Stimulated activated CD8-positive, alpha-beta memory T cell treated with anti-CD3 and anti-CD28 coated beads, Interleukin-12 subunit alpha, Interleukin-12 subunit beta, amount 100 ng/mL, for 24 hours (primary cell): Measurements from ENCODE around the gene CRB2.

Experiments
- DNase-seq: peaks from one replicate; pipeline ENCODE4 v3.0.0-alpha.2; 2020; ENCODE audit errors: extremely low read depth

The CRB2 gene

DNA sequence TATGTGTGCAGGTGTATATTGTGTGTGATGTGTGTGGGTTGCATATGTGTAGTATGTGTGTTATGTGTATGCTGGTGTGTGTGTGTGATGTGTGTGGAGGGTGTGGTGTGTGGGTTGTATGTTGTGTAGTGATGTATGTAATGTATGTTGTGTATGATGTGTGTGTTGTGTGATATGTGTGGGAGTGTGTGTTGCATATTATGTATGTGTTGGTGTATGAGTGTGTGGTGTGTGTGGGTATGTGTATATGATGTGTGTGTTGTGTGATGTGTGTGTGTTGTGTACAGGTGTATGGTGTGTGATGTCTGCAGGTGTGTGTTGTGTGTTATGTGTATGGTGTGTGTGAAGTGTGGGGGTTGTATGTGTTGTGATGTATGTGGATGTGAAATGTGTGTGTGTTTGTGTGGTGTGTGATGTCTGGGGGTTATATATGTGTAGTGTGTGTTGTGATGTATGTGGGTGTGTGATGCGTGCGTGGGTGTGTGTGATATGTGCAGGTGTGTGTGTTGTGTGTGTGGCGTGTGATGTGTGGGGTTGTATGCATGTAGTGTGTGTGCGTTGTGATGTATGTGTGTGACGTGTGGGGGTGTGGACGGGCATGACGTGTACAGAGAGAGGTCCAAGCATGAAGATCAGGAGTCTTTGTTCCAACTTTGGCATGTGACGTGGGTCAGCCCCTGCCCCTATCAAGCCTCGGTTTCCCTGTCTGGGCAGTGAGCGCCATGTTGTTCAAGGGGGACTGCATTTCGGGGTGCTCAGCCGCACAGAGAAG, 8.5 kb upstream of the CRB2 start:
- no peak for DNase-seq

DNA sequence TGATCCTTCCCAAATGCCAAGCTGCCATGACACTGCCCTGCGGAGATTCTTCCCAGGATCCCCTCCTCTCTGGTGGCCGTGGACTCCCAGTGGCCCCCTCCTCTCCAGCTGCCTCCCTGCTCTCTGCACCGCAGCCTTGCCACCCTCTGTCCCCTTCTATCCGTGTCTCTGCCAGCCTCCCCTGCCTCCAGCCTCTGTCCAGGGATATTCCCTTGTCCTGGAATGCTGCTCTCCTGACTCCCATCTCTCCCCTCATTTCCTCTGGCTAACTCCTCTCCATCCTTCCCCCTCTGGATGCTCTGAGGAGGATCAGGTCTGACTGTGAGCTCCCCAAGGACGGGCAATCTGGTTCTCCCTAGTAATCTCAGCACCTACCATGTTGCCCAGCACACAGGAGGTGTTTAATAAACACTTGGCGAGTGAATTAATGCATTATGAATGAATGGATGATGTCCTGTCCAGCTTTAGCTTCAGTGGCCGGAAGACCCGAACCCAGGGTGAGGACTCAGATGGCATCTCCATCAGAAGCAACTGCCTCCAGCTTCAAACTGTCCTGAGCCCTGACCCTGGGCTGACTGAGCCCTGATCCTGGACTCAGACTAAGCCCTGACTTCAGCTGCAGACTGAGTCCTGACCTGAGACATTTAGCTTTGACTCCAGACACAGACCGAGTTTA, 7.5 kb upstream of the CRB2 start:
- no peak for DNase-seq

DNA sequence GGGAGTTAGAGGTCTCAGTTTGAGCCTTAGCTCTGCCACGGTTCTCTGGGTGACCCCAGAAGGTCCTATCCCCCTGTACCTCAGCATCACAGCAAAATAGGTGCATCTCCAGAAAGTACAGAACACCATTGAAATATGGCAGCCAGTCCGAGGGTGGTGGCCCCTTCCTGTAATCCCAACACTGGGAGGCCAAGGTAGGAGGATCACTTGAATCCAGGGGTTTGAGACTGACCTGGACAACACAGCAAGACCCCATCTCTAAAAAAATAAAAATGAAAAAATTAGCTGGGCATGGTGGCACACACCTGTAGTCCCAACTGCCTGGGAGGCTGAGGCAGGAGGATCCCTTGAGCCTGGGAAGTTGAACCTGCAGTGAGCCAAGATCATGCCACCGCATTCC, 7.0 kb upstream of the CRB2 start:
- DNase-seq, result no peak

DNA sequence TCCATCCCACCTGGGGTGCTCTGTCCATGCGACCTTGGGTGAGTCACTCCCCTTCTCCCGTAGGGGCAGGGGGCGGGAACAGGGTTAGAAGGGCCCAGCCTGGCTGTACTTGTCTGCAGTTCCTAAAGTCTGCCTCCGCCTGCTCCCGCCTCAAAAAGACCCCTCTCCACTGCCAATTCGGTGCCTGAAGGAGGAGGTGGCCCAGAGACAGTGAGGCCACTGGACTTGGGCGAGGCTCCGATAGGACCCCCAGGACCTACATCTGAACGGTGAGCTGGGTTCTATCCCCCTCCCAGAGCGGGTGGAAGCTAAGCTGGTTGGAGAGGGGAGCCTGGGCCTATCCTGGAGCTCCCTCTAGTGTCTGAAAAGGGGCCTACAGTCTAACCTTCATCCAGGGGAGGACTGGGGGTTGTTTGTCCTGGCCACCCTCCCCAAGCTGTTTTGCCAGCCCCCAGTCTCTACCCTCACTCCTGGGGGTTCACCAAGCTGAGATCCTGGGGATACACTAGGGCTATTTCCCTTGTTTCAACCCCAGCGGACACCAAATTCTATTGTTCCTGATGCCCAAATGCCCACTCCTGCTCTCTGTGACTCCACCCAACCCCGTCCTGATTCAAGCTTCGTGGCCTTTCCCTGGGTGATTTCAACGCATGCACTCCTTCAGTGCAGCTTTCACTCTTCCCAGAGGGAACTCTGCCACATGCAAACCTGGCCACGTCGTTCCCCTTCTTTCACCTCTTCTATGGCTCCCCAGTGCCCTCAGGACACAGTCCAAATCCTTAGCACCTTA, 6.1 kb upstream of the CRB2 start:
- no peak for DNase-seq

DNA sequence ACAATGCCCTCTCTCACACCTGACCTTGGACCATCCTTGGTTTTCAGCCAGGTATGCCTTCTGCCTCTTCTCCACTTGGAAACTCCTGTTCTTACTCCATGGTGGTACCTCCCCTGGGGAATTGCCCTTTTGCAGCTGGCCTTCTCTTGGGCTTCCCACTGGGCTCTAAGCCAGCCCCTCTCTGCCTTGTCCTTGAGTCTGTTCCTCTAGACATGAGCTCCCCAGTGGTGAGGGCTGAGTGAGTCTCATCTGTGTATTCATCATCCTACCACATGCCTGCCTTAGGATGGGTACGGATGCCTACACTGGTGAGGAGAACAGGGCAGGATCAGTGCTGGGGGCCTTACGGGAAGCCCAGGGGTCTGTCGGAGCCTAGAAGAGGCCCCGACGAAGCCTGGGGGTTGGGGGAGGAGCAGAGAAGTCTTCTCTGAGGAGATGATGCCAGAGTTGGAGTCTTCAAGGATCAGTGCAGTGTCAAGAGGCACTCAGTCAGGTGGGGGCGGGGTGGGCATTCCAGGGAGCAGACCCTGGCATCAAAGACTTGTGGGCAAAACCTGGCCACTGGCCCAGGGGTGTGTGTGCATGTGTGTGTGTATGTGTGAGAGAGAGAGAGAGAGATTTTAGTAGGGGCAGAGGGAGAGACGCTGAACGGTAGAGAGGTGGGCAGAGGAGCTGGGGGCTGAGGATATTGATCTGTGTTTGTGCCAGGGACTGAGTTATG, 5.2 kb upstream of the CRB2 start:
- no peak for DNase-seq

DNA sequence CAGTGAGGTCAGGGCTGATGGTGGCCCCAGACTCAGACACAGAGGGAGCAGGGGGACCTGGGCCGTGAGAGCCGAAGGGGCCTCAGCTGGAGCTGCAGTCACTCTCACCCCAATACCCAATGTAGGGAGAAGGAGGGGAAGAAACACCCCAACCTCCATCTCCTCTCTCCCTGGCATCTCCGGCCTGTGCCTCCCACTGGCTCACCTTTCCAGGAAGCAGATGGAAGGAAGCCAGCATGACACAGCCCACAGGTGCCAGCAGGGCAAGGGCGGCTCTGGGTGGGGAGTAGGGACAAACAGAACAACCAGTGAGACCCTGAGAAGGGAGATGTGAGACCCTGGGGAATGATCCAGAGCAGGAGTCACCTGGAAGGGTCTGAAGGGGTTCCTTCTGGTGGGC, 3.0 kb upstream of the CRB2 start:
- no peak for DNase-seq

DNA sequence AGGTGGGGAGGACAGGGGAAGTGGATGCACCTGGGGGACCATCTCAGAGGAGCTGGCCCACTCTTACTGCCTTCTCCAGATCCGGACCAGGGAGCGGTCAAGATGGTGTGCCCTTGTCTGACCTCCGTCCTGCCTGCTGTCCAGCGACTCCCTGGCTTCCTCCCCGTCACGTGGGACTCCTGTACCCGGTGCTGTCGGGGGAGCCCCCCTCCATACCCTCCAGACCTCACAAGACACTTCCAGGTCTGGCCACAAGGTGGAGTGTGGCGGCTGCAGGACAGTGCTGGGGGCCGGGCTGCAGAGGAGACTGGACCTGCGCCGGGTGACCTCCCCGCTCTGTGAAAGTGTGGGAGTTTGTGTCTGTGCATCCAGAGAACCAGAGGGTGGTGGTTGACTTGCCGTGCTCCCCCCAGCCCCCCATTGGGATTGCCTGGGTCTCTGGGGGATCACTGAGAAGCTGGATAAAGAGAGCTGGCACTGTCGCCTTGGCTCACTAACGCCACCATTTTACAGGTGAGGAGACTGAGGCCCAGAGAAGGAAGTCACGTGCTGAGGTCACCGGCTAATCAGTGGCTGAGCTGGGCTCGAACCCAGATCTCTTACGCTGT, 1.9 kb upstream of the CRB2 start:
- no peak for DNase-seq

DNA sequence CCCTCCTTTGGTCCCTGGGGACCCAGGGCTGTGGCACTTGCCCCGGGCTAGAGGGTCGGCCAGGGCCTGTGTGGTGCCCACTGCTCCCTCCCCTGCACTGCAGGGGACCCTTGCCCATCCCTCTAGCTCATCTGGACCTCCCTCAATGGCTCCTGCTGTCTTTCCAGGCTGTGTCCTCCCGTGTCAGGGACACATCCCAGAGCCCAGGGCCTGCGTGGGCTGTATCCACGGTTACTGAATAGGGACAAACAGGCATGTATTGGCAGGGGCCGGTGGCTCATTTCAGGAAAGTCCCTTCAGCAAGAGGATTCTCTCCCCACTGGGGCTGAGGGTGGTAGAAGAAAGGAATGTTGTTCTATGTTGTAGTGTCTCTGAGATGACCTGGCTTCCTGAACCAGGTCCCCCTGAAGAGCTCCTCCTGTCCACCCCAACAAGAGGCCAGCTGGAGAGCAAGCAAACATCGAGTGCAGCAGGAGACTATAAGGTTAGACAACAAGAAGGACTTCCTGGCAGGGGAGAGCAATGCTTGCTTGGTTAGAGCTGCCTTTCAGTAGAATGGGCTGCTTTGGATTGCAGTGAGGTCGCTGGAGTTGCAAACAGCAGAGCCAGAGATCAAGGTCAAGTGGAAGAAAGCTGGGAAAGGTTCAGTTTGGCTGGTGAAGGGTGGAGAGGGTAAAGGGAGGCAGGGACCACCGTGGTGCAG, 1.0 kb upstream of the CRB2 start:
- DNase-seq, result no peak

DNA sequence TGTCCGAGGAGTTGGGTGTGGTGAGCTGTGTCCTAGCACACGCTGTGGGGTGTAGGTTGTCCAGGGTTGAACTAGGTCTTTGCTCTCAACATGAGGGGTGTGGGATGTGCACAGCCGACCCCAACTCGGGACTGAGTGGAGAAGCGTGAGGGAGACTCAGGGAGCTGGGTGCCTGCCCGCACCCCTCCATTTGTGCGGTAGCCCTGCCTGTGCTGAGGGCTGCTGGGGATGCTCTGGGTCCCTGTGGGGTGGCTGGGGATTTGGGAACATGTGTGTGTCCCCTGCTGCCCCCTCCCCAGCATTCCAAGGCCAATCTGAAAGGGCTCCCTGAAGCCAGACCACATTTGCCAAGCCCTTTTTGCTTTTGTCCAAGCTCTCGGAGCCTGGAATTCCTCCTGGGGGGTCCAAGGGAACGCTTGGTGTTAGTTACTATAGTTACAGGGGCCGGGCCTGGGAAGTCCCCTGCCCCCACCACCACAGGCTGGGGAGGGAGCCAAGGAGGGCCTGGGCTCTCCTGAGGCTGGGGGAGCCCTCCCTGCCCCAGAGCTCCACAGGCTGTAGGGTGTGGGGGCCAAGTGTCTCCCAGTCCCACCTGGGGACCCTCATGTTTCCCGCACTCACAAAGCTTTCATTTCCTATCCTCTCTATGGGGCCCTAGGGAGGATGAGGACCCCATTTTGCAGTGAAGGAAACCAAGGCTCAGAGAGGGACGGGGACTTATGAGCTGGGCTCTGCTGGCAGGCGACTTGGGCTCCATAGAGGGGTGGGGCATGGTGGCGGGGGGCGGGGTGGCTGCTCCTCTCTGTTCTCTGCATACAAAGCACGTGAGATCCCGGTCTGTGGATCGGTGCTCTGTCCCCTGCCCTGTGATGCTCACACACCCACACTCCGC, 1.1 kb downstream of the CRB2 start:
- DNase-seq, result no peak

DNA sequence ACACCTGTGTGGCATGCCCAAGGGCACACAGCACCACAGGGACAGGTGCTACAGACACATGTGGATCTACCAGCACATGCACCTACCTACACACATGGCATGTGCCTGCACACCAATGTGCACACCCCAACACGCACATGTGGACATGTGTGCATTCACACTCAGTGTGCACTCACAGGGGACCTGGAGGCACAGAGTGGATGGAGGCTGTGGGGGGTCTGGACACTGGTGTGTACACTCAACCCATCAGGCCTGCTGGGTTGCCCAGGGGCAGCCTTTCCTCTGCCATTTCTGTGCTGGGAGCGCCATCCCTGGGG, 1.7 kb downstream of the CRB2 start:
- DNase-seq, result no peak

DNA sequence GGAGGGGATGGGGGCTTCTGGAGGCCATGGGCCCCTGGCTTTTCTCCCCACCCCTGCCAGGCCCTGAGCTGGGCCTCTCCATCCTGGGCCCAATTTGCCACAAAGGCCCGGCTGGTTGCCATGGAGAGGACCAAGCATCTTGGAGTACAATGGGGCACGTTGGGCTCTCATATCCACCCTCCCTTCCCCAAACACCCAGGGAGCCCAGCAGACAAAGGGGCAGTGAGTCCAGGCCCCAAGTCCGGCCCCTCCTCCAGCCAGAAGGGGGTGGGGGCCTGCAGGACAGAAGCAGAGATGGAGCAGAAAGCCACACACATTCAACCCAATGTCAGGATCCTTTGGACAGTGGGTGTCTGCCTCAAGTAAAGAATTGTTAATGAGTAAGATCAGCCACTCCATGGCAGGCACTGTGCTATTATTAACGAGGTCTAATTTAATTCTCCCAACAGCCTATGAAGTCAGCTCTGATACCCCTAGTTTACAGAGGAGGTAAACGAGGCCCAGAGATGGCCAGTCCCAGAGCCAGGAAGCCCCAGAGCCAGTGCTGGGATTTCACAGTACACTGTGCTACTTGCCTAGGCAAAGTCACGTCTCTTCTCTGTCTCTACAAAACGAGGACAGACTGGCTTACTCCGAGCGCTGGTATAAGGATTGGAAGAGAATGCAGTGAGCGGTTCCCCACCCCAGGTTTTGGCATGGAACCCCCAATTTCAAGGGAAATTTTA, 2.3 kb downstream of the CRB2 start:
- no peak for DNase-seq

DNA sequence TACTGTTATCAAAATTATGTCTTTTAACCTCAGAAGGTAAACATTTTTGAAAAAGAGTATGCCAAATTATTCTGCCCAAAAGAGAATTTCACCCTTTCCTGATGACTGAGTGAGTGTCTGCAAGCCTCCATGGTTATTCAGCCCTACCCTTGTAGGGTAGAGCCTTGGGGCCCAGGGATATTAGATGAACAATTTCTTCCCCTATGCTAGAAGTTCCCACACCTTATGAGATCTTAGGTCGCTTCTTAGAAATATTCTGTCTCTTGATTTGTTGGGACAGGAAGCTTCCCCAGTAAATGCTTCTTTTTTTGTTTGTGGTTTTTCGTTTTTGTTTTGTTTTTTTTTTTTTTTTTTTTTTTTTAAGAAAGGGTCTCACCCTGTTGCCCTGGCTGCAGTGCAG, 3.1 kb downstream of the CRB2 start:
- no peak for DNase-seq

DNA sequence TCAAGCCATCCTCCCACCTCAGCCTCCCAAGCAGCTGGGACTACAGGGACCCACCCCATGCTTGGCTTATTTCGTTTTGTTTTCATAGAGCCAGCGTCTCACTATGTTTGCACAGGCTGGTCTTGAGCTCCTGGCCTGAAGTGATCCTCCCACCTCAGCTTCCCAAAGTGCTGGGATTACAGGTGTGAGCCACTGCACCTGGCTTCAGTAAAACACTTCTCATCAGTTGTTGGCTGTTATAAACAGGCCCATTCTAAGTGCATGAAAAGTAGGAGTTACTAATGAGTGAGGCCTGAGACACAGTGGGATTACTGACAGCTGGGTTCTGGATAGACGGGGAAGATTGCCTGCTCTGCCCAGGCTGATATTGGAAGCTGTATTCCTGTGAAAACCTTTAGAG, 3.5 kb downstream of the CRB2 start:
- DNase-seq, result no peak

DNA sequence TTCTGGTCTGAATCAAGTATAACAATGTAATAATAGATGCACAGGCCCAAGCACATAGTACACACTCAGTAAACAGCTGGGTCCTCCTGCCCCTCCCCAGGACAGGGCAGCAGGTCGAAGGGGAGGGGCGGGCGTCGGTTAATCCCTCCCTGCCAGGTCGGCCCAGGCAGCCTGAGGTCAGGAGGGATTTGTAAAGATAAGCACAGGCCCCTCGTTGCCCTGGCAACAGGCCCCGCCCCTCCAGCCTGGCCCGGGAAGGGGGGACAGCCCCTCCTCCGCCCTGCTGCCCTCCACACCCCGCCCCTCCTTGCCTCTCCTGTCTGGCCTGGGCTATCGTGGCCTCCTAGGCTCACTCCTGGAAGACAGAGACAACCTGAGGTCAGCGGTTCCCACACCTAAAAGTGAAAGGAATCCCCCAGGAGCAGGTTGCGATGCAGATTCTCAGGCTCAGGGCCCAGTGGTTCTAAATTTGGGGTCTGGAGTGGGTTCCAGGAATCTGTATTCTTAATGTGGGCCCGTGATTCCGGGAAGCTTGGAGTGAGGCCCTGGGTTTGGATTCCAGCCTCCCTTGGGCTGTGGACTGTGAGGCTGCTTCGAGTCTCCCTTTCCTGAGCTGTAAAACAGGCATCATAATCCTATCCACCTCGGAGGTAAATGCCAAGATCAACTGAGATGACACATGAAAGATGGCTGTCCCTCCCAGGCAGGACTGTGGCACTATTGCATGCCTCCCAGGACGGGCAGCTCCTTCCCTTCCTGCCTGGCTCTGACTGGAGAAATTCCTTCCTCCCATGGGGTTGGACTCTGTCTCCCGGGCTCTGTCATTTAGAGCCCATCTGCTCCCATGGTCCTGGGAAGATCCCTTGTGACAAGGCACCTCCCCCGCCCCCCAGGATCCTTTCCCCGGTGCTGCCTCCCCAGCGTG, 4.4 kb downstream of the CRB2 start:
- no peak for DNase-seq

DNA sequence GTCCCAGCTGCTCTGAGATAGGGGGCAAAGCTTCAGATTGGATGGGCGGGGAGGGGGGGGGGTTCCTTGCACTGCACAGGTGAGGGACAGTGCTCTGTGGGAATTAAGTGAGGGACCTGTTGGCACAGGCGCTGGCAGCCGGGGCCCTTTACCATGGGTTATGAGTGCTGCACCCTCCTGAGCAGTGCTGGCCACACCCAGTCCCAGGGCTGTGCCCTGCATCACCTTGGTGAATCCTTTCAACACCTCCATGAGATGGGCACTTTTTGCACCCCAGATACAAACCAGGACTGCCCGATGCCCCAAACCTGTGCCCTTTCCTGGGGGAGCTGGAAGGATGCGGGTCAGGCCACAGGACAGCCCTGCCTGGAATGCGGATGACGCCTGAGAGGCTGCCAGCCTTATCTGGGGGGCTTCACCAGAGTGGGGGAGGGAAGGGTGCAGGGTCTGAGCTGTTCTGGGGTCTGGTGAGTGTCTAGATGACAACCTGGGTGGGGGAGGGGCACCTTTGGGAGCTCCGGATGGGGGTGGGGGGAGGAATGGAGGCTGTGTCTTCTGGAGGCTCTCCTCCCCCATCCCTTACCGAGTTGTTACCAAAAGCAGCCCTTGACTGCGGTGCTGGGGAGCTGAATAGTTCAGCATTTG, 5.2 kb downstream of the CRB2 start:
- DNase-seq, result no peak

DNA sequence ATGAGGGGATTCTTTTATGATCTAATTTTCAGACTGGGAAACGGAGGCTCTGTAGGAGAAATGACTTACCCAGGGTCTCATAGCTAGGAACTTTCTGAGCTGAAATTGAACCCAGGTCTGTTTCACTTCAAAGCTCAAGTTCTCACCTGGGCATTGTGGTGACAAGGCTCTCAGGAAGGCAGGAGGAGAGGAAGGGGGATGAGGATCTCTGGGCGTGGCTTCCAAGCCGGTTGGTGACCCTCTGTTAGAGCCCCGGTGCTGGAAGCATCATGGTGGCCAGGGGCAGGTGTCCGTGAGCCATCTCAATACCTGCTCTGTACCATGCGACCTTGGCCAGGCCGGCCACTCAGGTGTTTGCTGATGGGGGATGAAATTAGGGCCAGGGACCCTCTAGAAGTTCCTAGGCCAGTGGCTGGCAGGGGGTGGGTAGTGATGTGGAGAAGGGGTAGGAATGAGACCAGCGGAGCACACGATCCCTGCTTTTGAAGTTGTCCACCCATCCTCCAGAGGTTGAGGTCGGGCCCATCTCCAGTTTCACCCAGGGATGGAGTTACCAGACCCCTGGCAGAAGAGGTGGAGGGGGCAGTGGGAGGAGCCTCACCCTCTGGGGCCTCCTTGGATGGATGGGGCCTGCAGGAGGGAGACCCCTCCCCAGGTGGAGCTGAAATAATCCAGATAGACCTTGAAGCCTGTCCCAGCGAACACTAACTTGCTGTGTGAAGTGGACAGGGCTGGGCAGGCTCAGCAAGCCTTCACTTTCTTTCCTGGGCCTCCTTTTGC, 5.9 kb downstream of the CRB2 start:
- DNase-seq, result no peak

DNA sequence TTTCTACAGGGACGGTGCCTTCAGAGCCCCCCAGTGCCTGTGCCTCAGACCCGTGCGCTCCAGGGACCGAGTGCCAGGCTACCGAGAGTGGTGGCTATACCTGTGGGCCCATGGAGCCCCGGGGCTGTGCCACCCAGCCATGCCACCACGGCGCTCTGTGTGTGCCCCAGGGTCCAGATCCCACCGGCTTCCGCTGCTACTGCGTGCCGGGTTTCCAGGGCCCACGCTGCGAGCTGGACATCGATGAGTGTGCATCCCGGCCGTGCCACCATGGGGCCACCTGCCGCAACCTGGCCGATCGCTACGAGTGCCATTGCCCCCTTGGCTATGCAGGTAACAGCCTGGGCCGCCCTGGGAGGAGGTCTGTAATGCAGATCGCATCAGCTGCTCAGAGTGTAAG, 6.9 kb downstream of the CRB2 start:
- no peak for DNase-seq
